ENCODE data around the gene BMPR2.

- no peak for TF ChIP-seq POLR2AphosphoS5 (IDR thresholded peaks at IDR 0.05)
- no peak for TF ChIP-seq POLR2A (IDR thresholded peaks at IDR 0.05; ENCODE audit: low read depth)
- TF ChIP-seq CTCF (IDR thresholded peaks at IDR 0.05): no peak
- no peak for TF ChIP-seq EP300 (IDR thresholded peaks at IDR 0.05)
These were observed 188.1 kb downstream of the BMPR2 start for GRCh38 chr2:202564226-202564625.

Data from esophagus muscularis mucosa (tissue), 4 donors.